AG10803 (cell line): ENCODE data around the gene SLC39A1.
A peak's percentile ranks its signal among the peaks of the same experiment; 100 is the strongest.

Experiments used
- DNase-seq: peaks from one replicate; pipeline ENCODE4 v3.0.0; 2010; ENCODE audit warnings: low read depth
- H3K4me3 ChIP-seq: 2 replicates; pipeline ENCODE4 v1.5.1; 2011; ENCODE audit warnings: mild to moderate bottlenecking, low read length, control low read depth
- CTCF ChIP-seq: conservative IDR thresholded peaks from 2 replicates; pipeline ENCODE4 v1.5.1; 2011; ENCODE audit warnings: mild to moderate bottlenecking, low read length, control low read depth, inconsistent platforms

SLC39A1 gene

GRCh38 chr1:153933430-153933829 is 29.9 kb downstream of the SLC39A1 start:
- no peak for TF ChIP-seq CTCF
- DNase-seq = no peak
- H3K4me3 ChIP-seq = no peak overlapping the region

- TF ChIP-seq CTCF = no peak
These were observed 30.9 kb downstream of the SLC39A1 start for GRCh38 chr1:153932156-153933131.

GRCh38 chr1:153929981-153930948 is 33.1 kb downstream of the SLC39A1 start:
- H3K4me3 ChIP-seq = no peak overlapping the region
- DNase-seq = no peak
- TF ChIP-seq CTCF = no peak

More at GRCh38 chr1:153932156-153933131, 30.9 kb downstream of the SLC39A1 start:
- DNase-seq = no peak
- H3K4me3 ChIP-seq = no peak overlapping the region

- no peak for TF ChIP-seq CTCF
- H3K4me3 ChIP-seq = no peak overlapping the region
- no peak for DNase-seq
These were observed 33.9 kb downstream of the SLC39A1 start for GRCh38 chr1:153929426-153929825.

- TF ChIP-seq CTCF = no peak
- DNase-seq = peak; percentile 6
These were observed 34.5 kb downstream of the SLC39A1 start for GRCh38 chr1:153928791-153929341.

GRCh38 chr1:153928245-153928644 is 35.1 kb downstream of the SLC39A1 start:
- no peak overlapping the region for H3K4me3 ChIP-seq
- no peak for TF ChIP-seq CTCF
- no peak for DNase-seq

More at GRCh38 chr1:153928791-153929341, 34.5 kb downstream of the SLC39A1 start:
- H3K4me3 ChIP-seq = no peak overlapping the region
